IPS DF 19.7 (cell line): ENCODE results near the gene TMPRSS4.

Experiments used
- DNase-seq: peaks from one replicate; pipeline ENCODE4 v3.0.0-alpha.2; 2013; ENCODE audit warnings: low read depth, low spot score

The TMPRSS4 gene

DNA sequence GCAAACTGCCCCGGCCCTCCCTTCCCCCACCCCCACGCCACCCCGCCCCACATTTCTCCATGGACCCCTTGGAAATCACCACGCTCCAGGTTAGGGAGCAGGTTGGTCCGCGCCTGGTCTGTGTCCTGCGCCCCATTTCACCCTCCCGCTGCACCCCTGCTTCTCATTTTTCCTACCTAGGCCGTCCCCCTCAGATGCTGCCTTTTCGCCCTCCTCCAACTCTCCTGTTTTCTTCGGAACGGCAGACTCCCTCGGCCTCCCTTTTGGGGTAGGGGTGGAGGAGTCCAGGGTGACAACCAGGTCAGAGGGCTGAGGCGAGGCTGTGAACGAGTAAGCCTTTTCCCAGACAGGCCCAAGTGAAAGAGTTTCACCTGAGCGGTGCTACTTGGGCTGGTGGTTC, 76.6 kb downstream of the TMPRSS4 start:
- no peak for DNase-seq

DNA sequence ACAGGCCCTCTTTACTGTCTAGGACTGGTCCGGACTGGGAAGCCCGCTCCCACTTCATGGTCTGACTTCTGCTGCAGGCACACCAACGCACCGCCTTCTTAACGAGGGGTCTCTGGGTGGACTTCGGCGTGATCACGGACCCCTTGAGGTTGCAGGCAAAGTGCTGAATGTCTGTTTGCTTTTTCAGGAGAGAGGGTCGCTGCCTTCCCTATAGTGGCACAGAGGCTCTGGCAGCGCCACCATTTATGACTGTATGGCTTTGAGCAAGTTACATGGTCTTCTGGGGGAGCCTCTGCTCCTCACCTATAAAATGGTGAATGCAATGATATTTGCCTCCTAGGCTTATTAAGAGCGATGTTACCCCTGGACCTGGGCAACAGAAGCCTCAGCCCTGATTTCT, 77.1 kb downstream of the TMPRSS4 start:
- DNase-seq: no peak

DNA sequence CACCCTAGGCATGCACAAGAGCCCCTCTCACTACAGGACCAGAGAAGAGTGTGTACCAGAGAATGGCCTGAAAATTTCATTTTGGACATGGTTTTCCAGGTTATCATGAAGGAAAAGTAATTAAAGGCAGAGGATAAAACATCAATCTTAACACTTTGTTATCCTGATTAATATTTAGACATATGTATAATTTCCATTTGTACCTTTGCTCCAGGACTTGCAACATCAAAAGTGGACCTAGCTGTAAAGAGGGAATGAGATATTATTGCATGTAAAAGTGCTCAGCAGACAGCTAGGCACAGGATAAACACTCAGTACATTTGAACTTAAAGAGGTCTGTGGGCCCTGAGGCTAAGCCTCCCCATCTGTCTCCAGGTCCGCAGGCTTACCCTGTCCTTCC, 77.8 kb downstream of the TMPRSS4 start:
- DNase-seq: no peak

DNA sequence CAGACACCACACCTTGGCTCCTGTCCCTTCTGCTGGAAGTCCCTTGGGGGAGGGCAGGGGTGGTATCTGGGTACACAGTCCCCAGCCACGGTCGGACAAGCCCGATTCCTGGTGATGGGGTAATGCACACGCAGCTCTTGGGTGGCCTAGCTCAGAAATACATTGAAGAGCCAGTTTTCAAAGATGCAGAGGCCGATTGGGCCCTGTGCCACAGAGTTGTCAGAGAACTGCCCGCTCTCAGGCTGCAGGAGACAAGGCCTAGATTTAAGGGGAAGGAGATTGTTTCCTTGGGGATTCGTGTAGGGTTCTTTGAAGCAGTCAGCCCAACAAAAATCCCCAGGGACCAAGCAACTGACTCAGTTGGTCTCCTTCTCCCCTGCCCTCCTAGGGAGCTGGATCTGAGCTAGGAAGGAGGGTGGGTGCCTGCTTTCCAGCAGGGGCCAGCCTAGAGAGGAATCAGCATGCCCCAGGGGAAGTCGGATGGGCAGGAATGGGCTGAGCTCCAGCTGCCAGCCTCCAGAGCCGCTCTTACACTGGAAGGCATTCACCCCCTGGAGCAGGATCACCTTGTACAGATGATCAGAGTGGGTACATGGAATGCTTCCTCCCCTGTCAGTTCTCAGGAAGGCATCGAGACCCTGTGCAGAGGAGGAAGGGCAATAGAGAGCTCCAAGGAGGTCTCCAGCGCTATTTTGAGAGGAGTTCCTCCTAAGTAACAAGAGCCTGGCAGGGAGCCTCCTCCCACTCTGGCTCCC, 79.1 kb downstream of the TMPRSS4 start:
- no peak for DNase-seq

DNA sequence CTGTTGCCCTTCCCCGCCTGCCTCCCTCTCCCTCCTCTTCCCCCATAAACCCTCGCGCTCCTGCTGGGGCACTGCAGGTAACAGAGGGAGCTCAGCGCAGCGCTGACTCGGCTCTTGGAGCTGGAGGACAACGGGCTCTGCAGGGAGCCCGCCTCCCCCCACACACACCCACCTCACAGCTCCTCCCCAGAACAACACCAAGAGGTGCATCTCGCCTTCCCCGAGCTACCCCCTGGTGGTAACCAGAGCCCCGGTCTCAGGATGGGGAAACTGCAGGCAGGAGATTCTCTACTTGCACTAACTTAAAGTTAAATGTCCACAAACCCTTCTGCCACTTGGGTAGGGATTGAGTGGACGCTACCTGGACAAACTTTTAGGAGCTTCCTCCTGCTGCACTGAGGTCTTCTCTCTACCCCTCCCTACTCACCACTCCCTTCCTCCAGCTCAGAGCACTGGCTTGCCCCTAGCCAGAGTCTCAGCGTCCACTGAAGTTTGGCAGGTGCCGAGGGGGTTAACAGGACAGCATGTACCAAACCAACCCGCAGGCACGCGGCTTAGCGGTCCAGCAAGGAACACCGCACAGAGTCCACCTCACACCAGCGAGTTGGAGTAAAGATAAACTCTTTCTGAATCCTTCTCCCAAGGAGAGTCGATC, 79.8 kb downstream of the TMPRSS4 start:
- no peak for DNase-seq

DNA sequence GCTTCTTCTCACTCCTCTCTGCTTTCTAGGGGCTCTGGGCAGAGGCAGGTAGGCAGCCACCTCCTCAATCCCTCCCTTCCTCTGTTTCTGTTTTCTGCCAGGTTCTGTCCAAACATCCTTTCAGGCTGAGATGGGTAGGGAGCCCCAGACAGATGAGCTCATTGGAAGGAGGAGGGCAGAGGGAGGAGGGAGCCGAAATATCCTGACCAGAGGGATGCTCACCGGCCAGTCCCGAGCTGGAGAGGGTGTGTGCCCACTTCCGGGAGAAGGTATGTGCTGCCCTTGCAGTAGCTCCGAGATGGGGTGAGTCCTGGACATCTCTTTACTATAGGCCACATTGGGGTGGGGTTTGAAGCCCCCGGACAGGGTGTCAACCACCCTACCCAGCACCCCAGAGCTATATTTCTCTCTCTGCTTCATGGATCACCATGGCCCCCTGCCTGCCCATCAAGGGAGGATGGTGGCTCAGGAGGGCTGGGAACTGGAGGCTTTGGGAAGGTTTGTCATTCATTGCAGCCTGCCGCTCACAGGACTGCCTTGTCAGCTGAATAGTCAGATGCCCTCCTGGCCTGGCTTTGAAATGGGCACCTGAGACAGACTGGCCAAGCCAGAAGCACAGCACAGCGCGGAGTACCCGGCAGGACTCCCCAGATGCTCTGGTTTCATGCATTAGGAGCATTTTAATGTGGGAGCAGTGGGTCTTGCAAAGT, 80.5 kb downstream of the TMPRSS4 start:
- no peak for DNase-seq

DNA sequence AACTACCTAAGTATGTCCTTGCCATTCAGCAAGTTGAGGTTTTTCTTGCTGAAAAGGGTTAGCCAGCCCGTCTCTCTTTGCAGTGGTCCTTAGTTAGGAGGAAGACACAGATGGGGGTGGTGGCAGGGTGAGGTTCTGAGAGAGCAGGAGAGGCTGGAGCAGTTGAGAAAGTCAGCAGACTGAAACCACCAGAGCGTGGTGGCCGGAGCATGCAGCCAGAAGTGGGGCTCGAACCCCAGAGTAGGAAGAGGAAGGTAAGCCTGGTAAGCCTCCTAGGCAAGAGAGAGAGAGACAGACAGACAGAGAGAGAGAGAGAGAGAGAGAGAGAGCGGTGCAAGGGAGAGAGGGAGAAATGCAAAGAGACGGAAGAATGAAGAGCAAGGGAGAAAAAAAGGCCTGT, 84.9 kb downstream of the TMPRSS4 start:
- no peak for DNase-seq

DNA sequence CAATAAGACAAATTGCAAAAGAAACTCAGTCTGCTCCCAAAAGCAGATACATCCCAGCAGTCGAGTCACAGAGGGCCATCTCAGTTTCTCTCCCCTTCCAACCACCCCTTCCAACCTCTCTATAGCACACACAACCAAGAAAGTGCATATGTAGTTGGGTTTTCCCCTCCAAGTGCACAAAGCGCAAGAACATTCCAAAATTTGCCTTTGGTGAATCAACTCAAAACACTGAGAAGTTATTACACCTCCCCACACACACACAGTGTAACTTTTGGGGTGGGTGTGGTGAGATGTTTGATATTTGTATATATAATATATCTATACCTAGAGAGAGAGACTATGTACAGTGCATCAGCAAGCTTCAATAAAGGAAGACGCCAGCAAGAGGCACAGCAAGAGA, 86.0 kb downstream of the TMPRSS4 start:
- no peak for DNase-seq

DNA sequence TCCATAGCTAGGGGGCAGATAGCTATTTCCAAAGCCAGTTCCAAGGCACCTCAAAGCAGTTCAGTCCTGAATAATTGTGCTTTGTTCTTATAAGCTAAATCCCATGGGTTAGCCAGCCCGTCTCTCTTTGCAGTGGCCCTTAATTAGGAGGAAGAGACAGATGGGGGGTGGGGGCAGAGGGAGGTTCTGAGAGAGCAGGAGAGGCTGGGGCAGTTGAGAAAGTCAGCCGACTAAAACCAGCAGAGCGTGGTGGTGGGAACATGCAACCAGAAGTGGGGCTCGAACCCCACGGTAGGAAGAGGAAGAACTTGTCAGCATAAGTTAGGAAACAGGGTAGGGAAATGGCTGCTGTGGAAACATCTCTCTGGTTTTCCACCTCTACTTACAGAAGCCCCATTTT, 86.6 kb downstream of the TMPRSS4 start:
- DNase-seq: no peak

DNA sequence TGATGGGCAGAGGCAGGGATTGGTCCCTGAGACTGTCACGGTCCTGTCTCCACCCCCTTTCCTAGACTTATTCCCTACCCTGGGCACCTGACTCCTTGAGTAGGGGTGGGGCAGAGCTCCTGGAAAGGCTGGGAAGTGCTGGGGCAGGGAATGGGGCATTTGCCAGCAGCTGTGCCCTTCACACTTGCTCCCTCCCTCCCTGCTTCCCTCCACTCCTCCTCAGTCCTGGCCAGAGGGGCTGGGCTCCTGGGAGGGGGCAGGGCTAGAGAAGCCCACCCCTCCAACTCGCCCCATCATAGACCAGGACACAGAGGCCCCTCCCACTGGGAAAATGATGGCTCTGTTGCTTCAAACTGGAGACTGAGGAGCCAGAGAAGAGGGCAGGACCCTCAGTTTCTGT, 88.0 kb downstream of the TMPRSS4 start:
- DNase-seq: no peak

DNA sequence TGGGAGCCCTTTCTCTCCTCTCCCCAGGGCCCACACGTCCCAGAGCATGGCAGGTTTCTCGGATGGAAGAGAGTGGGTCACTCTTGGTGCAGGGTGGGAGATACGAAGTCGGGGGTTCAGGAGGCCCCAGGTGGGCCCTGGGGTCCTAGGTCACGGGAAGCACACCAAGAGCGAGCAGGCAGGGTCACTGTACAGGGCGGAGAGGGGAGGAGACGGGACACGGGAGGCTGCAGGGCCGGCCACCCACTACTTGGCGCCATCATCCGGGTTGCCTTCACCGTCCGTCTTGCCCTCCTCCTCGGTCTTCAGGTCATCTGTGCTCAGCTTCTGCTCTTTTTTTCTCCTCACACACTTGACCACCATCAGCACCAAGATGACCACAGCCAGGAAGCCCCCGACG, 89.8 kb downstream of the TMPRSS4 start:
- no peak for DNase-seq

DNA sequence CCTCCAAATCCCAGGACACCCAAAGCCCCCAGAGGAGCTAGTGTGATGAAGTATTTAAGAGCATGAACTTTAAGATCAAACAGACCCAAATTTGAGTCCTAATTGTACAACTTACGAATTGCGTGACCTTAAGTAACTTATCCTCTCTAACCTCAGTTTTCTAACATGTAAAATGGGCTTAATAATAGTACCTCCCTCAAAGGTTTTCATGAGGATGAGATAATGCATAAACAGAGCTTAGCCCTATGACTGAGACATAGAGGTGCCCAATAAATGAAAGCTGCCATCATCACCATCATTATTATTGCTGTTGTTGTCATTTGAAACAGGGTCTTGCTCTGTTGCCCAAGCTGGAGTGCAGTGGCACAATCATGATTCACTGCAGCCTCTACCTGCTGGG, 90.4 kb downstream of the TMPRSS4 start:
- DNase-seq: no peak

DNA sequence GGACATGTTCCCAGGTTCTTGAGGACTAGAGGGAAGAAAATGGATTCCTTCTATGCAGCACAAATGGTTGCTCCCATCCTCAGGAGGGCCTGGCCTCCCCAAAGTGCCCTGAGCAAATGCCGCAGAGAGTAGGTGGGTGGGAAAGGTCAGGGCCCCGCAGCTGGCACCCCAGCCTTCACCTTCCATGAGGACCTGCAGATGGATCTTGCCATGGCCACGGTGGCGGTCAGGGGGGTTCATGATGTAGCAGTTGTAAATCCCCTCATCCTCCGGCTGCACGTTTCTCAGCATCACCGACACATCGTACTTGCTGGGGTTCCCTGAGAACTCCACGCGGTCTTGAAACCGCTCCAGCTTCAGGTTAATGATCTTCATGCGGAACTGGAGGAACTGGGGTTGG, 91.0 kb downstream of the TMPRSS4 start:
- no peak for DNase-seq

DNA sequence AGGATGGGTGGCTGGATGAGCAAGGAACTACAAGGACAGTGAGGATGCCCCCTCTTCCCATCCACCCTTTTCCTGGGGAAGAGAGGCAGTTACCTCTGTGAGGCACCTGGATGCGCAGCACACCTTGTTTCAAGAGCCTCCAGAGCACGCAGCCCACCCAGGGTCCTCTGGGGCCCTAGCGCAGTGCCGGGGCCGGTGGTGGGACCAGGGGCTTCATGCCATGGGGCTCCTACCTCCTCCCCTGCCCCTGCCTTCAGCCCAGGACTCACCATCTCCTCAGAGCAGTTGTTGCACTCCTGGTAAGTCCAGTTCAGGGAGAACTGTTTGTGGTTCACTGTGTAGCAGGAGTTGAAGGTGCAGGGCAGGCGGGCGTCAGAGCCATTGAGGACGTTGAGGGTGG, 91.4 kb downstream of the TMPRSS4 start:
- DNase-seq: no peak

DNA sequence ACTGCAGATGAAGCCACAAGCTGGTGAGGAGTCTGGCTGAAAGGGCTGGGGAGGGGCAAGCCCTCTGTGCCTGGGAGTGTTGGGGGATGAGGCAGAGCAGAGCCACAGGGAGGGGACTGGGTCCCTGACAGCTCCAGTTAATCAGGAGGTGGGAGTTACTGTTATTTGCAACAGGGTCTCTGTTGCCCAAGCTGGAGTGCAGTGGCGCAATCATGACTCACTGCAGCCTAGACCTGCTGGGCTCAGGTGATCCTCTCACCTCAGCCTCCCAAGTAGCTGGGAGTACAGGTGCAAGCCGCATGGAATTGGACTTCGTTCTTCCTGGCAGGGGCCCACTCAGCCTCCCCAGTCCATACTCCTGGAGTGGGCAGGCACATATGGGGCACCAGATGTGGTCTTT, 91.9 kb downstream of the TMPRSS4 start:
- no peak for DNase-seq

DNA sequence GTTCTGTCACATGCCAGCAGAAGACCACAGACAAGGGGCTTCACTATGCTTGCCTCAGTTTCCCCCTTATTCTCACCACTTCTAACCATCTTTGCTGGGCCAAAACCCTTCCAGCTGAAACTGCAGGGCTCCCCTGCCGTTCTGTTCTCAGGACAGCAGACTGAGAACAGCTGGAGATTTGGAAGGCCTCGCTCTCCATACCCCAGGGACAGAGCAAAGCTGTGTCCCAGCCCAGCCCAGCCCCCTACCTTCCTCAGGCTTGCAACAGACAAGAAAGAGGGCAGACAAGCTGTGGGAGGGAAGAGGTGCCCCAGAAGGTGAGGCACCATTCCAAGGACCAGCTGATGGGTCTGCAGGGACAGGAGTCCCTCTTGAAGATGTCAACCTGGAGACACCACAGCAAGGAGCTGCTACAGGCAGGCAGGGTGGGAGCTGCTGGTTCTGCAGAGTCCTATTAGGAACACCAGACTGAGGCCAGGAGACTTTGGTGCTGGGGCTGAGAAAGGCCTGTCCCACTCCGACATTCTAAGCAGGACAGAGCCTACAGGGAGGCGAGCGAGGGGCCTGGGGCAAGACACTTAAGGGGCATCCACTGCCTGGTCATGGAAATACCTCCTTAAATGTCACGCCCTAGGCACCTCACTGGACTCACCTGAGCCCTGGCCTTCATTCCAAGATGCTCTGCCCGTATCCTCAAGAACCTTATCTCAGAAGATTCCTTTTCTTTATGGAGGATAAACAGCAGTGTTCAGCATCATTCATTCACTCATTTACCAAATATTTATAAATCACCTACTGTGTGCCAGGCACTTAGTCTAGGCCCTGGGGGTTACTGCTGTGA, 92.6 kb downstream of the TMPRSS4 start:
- DNase-seq: no peak

DNA sequence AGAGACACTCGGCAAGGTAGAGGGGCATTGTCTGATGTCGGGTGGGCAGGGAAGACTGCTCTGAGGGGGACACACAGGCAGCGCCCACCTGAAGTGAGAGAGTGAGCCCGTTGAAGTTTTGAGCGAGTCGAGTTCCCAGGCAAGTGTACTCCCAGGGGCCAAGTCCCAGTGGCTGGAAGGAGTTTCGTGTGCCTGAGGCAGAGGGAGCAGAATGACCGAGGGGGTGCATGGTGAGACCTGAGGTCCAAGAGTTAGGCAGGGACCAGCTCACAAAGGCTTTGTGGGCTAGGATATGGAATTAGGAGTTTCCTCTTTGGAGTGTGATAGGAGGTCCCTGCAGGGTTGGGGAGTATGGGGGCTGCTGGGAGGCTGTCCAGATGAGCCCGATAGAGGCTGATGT, 93.4 kb downstream of the TMPRSS4 start:
- no peak for DNase-seq

DNA sequence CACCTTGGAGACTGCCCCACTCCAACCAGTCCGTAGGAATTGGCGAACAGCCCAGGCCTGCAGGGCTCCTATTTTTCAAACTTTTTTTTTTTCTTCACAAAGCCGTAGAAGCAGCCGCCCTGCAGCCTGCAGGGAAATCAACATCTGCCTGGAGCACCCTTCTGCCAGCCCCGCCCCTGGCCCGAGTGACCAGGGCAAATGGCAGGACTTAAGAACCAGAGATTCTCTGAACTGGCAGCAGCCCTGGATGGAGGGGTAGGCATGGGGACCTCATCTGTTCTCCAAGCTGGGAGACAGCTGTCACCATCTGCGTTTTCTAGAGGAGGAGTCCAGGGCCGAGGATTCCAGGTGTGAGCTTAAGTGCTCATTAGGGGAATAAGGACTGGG, 94.0 kb downstream of the TMPRSS4 start:
- no peak for DNase-seq
